Measurements from ENCODE around the gene PRKG1. TPM values are rescaled to one million over a fixed set of nuclear protein-coding genes. Genes with fewer than 3 reads are reported as not detected.

The PRKG1 gene
- total and polyA plus RNA-seq, 2 donors from 2014 or later = 3.6 to 14.8 TPM

DNA sequence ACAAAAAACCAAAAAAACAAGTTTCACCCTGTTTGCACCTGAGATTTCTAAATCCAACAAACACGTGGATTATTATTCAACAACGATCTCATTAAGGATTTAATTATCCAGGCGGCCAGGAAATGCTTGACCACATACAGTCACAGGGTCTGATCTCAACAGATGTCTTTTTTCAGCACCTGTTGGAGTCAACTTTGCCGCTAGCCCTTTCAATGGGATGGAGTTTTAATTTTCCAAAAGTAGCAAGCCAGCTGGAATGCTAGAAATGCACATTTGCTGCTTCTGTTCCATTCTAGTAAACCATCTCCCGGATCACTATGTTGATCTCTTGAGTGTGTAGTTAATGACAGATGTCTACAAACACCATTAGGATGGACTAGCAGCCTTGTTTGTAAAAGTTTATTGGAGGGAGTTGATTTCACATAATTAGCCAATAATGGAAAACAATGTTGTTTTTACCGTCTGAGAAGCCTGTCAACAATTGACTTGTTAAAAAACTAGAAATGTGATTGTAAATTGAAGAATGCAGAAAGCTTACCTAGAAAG is 1175.6 kb downstream of the PRKG1 start:
- no peak for FAIRE-seq
- Histone ChIP-seq H3K27me3 (ENCODE audit: control insufficient read depth, insufficient read depth, low read length) (no peaks in the 10 kb centered on the region), H3K4me1 (ENCODE audit: control insufficient read depth in 2 of 3, insufficient read depth in 2 of 3, low read depth in 1 of 3, low read length in 3 of 3) (no peaks in the 10 kb centered on the region), H3K4me3 (ENCODE audit: low read length in 3 of 3) (no peak overlapping the region), H3K9ac (ENCODE audit: low read length in 3 of 3) (no peak overlapping the region), H3K27ac (ENCODE audit: low read depth in 2 of 2, low read length in 2 of 2) (no peak overlapping the region), H3K9me3 (ENCODE audit: control insufficient read depth in 2 of 3, insufficient read depth in 1 of 3, low read length in 3 of 3) (no peaks in the 10 kb centered on the region), H3K36me3 (ENCODE audit: control insufficient read depth in 2 of 3, insufficient read depth in 3 of 3, low read length in 3 of 3) (no peaks in the 10 kb centered on the region)
- DNase-seq = peak in 1 of 5 donors; percentile 6
- TF ChIP-seq, protein P1, sequence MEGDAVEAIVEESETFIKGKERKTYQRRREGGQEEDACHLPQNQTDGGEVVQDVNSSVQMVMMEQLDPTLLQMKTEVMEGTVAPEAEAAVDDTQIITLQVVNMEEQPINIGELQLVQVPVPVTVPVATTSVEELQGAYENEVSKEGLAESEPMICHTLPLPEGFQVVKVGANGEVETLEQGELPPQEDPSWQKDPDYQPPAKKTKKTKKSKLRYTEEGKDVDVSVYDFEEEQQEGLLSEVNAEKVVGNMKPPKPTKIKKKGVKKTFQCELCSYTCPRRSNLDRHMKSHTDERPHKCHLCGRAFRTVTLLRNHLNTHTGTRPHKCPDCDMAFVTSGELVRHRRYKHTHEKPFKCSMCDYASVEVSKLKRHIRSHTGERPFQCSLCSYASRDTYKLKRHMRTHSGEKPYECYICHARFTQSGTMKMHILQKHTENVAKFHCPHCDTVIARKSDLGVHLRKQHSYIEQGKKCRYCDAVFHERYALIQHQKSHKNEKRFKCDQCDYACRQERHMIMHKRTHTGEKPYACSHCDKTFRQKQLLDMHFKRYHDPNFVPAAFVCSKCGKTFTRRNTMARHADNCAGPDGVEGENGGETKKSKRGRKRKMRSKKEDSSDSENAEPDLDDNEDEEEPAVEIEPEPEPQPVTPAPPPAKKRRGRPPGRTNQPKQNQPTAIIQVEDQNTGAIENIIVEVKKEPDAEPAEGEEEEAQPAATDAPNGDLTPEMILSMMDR (IDR thresholded peaks at IDR 0.05; ENCODE audit: borderline replicate concordance, extremely low read depth, insufficient read depth) = no peak
- intact Hi-C loops (cut with DNase I) = no loop called here

DNA sequence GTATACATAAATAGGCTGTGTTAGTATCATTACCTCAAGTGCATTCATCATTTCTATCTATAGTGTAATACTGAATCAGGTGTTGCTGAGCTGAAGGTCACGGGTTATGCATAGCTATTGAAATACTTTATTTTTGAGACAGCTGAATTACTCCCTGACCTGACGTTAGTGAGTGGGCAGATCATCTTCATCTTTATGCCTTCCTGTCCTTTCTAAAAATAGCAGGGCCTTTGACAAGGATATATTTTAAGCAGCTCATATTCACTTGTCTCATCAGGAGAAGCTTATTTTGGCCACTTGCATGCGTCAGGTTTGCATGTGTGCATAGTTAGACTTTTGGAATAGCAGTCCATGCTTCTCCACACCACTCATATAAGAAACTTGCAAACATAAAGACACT is 1176.2 kb downstream of the PRKG1 start:
- Histone ChIP-seq H3K4me3 (ENCODE audit: low read length in 3 of 3) (no peak overlapping the region), H3K9me3 (ENCODE audit: control insufficient read depth in 2 of 3, insufficient read depth in 1 of 3, low read length in 3 of 3) (no peaks in the 10 kb centered on the region), H3K4me1 (ENCODE audit: control insufficient read depth in 2 of 3, insufficient read depth in 2 of 3, low read depth in 1 of 3, low read length in 3 of 3) (no peaks in the 10 kb centered on the region), H3K9ac (ENCODE audit: low read length in 3 of 3) (no peak overlapping the region), H3K27ac (ENCODE audit: low read depth in 2 of 2, low read length in 2 of 2) (no peak overlapping the region), H3K27me3 (ENCODE audit: control insufficient read depth, insufficient read depth, low read length) (no peaks in the 10 kb centered on the region), H3K36me3 (ENCODE audit: control insufficient read depth in 2 of 3, insufficient read depth in 3 of 3, low read length in 3 of 3) (no peaks in the 10 kb centered on the region)
- intact Hi-C loops (cut with DNase I) = no loop called here
- TF ChIP-seq, protein P1 (IDR thresholded peaks at IDR 0.05; ENCODE audit: borderline replicate concordance, extremely low read depth, insufficient read depth) = no peak
- FAIRE-seq (no peak), DNase-seq (no peak)

DNA sequence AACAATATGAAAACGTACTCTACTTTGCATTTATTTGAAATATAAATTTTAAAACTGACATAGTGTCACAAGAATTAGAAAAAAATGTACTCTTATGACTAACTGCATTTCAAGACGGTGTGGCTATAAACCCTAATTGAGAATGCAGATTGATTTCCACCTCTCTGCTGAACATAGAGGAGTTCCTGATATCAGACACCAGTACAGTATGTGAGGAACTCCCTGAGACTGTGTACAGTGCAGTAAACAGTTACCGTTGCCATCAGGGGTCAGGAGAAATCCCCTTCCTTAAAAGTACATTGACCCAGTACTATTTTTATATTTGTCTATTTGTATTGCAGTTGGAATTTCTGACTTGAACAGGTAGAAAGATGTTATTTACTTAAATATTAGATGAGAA is 1178.0 kb downstream of the PRKG1 start:
- Histone ChIP-seq H3K4me1 (ENCODE audit: control insufficient read depth in 2 of 3, insufficient read depth in 2 of 3, low read depth in 1 of 3, low read length in 3 of 3) (no peaks in the 10 kb centered on the region), H3K9ac (ENCODE audit: low read length in 3 of 3) (no peak overlapping the region), H3K9me3 (ENCODE audit: control insufficient read depth in 2 of 3, insufficient read depth in 1 of 3, low read length in 3 of 3) (no peaks in the 10 kb centered on the region), H3K4me3 (ENCODE audit: low read length in 3 of 3) (no peak overlapping the region), H3K27ac (ENCODE audit: low read depth in 2 of 2, low read length in 2 of 2) (no peak overlapping the region), H3K36me3 (ENCODE audit: control insufficient read depth in 2 of 3, insufficient read depth in 3 of 3, low read length in 3 of 3) (no peaks in the 10 kb centered on the region), H3K27me3 (ENCODE audit: control insufficient read depth, insufficient read depth, low read length) (no peaks in the 10 kb centered on the region)
- DNase-seq (peak in 2 of 5 donors; percentile 26 to 43), FAIRE-seq (no peak)
- TF ChIP-seq, protein P1 (IDR thresholded peaks at IDR 0.05; ENCODE audit: borderline replicate concordance, extremely low read depth, insufficient read depth) = no peak
- intact Hi-C loops (cut with DNase I) = no loop called here
